ENCODE measurements around the gene TMEM154. TPM values are rescaled to one million over a fixed set of nuclear protein-coding genes. Genes with fewer than 3 reads are reported as not detected.

The TMEM154 gene
- total RNA-seq (10 to 100 TPM; 19.3 to 28.5 (median 24.6) TPM), total RNA-seq (7.8 to 101 (median 43.8) reads per million in 29 experiments)
- 25.9 TPM for total RNA-seq (2013)

- no peaks in the 10 kb centered on the region for H3K27me3 Mint-ChIP-seq
Measured at GRCh38 chr4:152679414-152680281, at the start of gene TMEM154. Gene TMEM154, minus strand, starts transcription at chr4:152679997. Its CDS starts 64 bp downstream, at chr4:152679933.

GRCh38 chr4:152729466-152729865 is 49.7 kb upstream of the TMEM154 start:
- Mint-ChIP-seq H3K27me3 (peaks cover 0 to 6% of the 10 kb centered on the region in 2 donors), H3K4me3 (no peak overlapping the region), H3K27ac (no peak overlapping the region), H3K36me3 (no peaks in the 10 kb centered on the region), H3K4me1 (no peaks in the 10 kb centered on the region), H3K9me3 (no peaks in the 10 kb centered on the region)
- H3K36me3 ChIP-seq (ENCODE audit: control insufficient read depth in 2 of 2, extremely low read depth in 1 of 2, insufficient read depth in 1 of 2, low read length in 1 of 2), result peaks cover 0 to 3% of the 10 kb centered on the region in 2 donors
- peaks cover 0 to 2% of the 10 kb centered on the region in 2 experiments for H3K27me3 ChIP-seq (replicated peaks in 1 of 2; ENCODE audit: control insufficient read depth in 2 of 2, extremely low read depth in 1 of 2, insufficient read depth in 2 of 2, low read length in 1 of 2)
- H3K9me3 ChIP-seq, result no peaks in the 10 kb centered on the region
- CTCF ChIA-PET, result no interaction called here
- 40% methylated on average over 2 of the region's 2 CpGs for WGBS (ENCODE audit: insufficient coverage)
- POLR2A ChIA-PET, result no interaction called here
- no peak for DNase-seq
- no peak overlapping the region for H3K27ac ChIP-seq (ENCODE audit: low read length)
- H3K4me3 ChIP-seq (ENCODE audit: control insufficient read depth in 1 of 2, extremely low read depth in 1 of 2, low read length in 1 of 2), result no peak overlapping the region
- ATAC-seq (replicated peaks in 1 of 4), result no peak
- no peaks in the 10 kb centered on the region for H3K4me1 ChIP-seq (ENCODE audit: control insufficient read depth in 1 of 2, extremely low read depth in 1 of 2, insufficient read depth in 2 of 2, low read length in 2 of 2)

More at GRCh38 chr4:152679414-152680281, at the start of gene TMEM154:
- peak within 1 kb of the TSS; percentile 93 to 97 for H3K27ac Mint-ChIP-seq
- Histone ChIP-seq H3K36me3 (ENCODE audit: control insufficient read depth in 2 of 2, extremely low read depth in 1 of 2, insufficient read depth in 1 of 2, low read length in 1 of 2) (no peaks in the 10 kb centered on the region), H3K27me3 (replicated peaks in 1 of 2; ENCODE audit: control insufficient read depth in 2 of 2, extremely low read depth in 1 of 2, insufficient read depth in 2 of 2, low read length in 1 of 2) (peaks cover 0 to 6% of the 10 kb centered on the region in 2 experiments), H3K4me3 (ENCODE audit: control insufficient read depth in 1 of 2, extremely low read depth in 1 of 2, low read length in 1 of 2) (peak within 1 kb of the TSS; percentile 77 to 85), H3K4me1 (ENCODE audit: control insufficient read depth in 1 of 2, extremely low read depth in 1 of 2, insufficient read depth in 2 of 2, low read length in 2 of 2) (peaks cover 19% of the 10 kb centered on the region in 2 experiments), H3K27ac (ENCODE audit: low read length) (peak within 1 kb of the TSS; percentile 77), H3K9me3 (no peaks in the 10 kb centered on the region)
- H3K4me3 Mint-ChIP-seq, result peak within 1 kb of the TSS; percentile 89 to 95 (median 92)
- POLR2A ChIA-PET, result interaction anchor here (0.6 to 0.7 kb wide), 8 partner anchors 11 to 512 kb away, joined by 3 to 6 read pairs (median 3); no protein-coding TSS in a partner anchor
- DNase-seq (peak; percentile 54 to 83 (median 67)), ATAC-seq (replicated peaks in 1 of 4) (peak; percentile 99 to 100 (median 100))
- peaks cover 44 to 52% (median 49%) of the 10 kb centered on the region in 3 donors for H3K4me1 Mint-ChIP-seq
- no peaks in the 10 kb centered on the region for H3K9me3 Mint-ChIP-seq
- CTCF ChIA-PET, result interaction anchor here (0.7 to 3.0 kb wide), 9 partner anchors 35 to 787 kb away, joined by 3 to 11 read pairs (median 4); partner anchors contain the start of gene TMEM131L (in 1 of the 2)
- peaks cover 13% of the 10 kb centered on the region for H3K36me3 Mint-ChIP-seq
- WGBS (ENCODE audit: insufficient coverage), result under 1% methylated on average over 27 of the region's 32 CpGs

GRCh38 chr4:152728343-152728742 is 48.5 kb upstream of the TMEM154 start:
- ChIA-PET CTCF (interaction anchor here in 1 of 2 donors (0.6 kb wide), 1 partner anchor 29 kb away, joined by 4 read pairs; no protein-coding TSS in a partner anchor), POLR2A (no interaction called here)
- Histone ChIP-seq H3K27ac (ENCODE audit: low read length) (no peak overlapping the region), H3K4me3 (ENCODE audit: control insufficient read depth in 1 of 2, extremely low read depth in 1 of 2, low read length in 1 of 2) (no peak overlapping the region), H3K4me1 (ENCODE audit: control insufficient read depth in 1 of 2, extremely low read depth in 1 of 2, insufficient read depth in 2 of 2, low read length in 2 of 2) (no peaks in the 10 kb centered on the region), H3K36me3 (ENCODE audit: control insufficient read depth in 2 of 2, extremely low read depth in 1 of 2, insufficient read depth in 1 of 2, low read length in 1 of 2) (peaks cover 0 to 3% of the 10 kb centered on the region in 2 donors), H3K27me3 (replicated peaks in 1 of 2; ENCODE audit: control insufficient read depth in 2 of 2, extremely low read depth in 1 of 2, insufficient read depth in 2 of 2, low read length in 1 of 2) (peaks cover 0 to 2% of the 10 kb centered on the region in 2 experiments), H3K9me3 (no peaks in the 10 kb centered on the region)
- Mint-ChIP-seq H3K27me3 (peaks cover under 1 to 6% of the 10 kb centered on the region in 2 donors), H3K9me3 (no peaks in the 10 kb centered on the region), H3K4me3 (no peak overlapping the region), H3K36me3 (no peaks in the 10 kb centered on the region), H3K4me1 (no peaks in the 10 kb centered on the region), H3K27ac (no peak overlapping the region)
- WGBS (ENCODE audit: insufficient coverage), result no CpG with 5 or more reads among the region's 1 CpG
- DNase-seq (no peak), ATAC-seq (replicated peaks in 1 of 4) (no peak)

- H3K27me3 ChIP-seq (replicated peaks in 1 of 2; ENCODE audit: control insufficient read depth in 2 of 2, extremely low read depth in 1 of 2, insufficient read depth in 2 of 2, low read length in 1 of 2), result peaks cover 0 to 2% of the 10 kb centered on the region in 2 experiments
- CTCF ChIA-PET, result interaction anchor here in 1 of 2 donors (0.6 to 0.7 kb wide), 2 partner anchors 30 to 317 kb away, joined by 3 to 4 read pairs; no protein-coding TSS in a partner anchor
- H3K4me1 ChIP-seq (ENCODE audit: control insufficient read depth in 1 of 2, extremely low read depth in 1 of 2, insufficient read depth in 2 of 2, low read length in 2 of 2), result no peaks in the 10 kb centered on the region
- H3K4me3 ChIP-seq (ENCODE audit: control insufficient read depth in 1 of 2, extremely low read depth in 1 of 2, low read length in 1 of 2), result no peak overlapping the region
- 20% methylated on average over 1 of the region's 1 CpG for WGBS (ENCODE audit: insufficient coverage)
- H3K9me3 ChIP-seq, result no peaks in the 10 kb centered on the region
- Mint-ChIP-seq H3K27me3 (peaks cover 4 to 6% of the 10 kb centered on the region in 2 donors), H3K4me3 (no peak overlapping the region), H3K36me3 (no peaks in the 10 kb centered on the region), H3K27ac (no peak overlapping the region), H3K4me1 (no peaks in the 10 kb centered on the region), H3K9me3 (no peaks in the 10 kb centered on the region)
- POLR2A ChIA-PET, result interaction anchor here in 1 of 2 donors (0.6 kb wide), 2 partner anchors 49 to 818 kb away, joined by 3 to 4 read pairs; no protein-coding TSS in a partner anchor
- H3K36me3 ChIP-seq (ENCODE audit: control insufficient read depth in 2 of 2, extremely low read depth in 1 of 2, insufficient read depth in 1 of 2, low read length in 1 of 2), result peaks cover 0 to 3% of the 10 kb centered on the region in 2 donors
- ATAC-seq (replicated peaks in 1 of 4) (no peak), DNase-seq (no peak)
- H3K27ac ChIP-seq (ENCODE audit: low read length), result no peak overlapping the region
Measured at GRCh38 chr4:152727784-152728183, 48.0 kb upstream of the TMEM154 start.

- ChIA-PET CTCF (interaction anchor here (0.6 to 1.2 kb wide), 2 partner anchors 11 to 44 kb away, joined by 3 to 7 read pairs; no protein-coding TSS in a partner anchor), POLR2A (interaction anchor here in 1 of 2 donors (0.6 kb wide), 1 partner anchor 49 kb away, joined by 9 read pairs; no protein-coding TSS in a partner anchor)
- H3K4me1 Mint-ChIP-seq, result no peaks in the 10 kb centered on the region
- no peaks in the 10 kb centered on the region for H3K36me3 Mint-ChIP-seq
- ATAC-seq (replicated peaks in 1 of 4) (no peak), DNase-seq (no peak)
- Histone ChIP-seq H3K27ac (ENCODE audit: low read length) (no peak overlapping the region), H3K9me3 (no peaks in the 10 kb centered on the region), H3K4me3 (ENCODE audit: control insufficient read depth in 1 of 2, extremely low read depth in 1 of 2, low read length in 1 of 2) (no peak overlapping the region), H3K36me3 (ENCODE audit: control insufficient read depth in 2 of 2, extremely low read depth in 1 of 2, insufficient read depth in 1 of 2, low read length in 1 of 2) (peaks cover 0 to 3% of the 10 kb centered on the region in 2 donors), H3K4me1 (ENCODE audit: control insufficient read depth in 1 of 2, extremely low read depth in 1 of 2, insufficient read depth in 2 of 2, low read length in 2 of 2) (no peaks in the 10 kb centered on the region), H3K27me3 (replicated peaks in 1 of 2; ENCODE audit: control insufficient read depth in 2 of 2, extremely low read depth in 1 of 2, insufficient read depth in 2 of 2, low read length in 1 of 2) (peaks cover 0 to 3% of the 10 kb centered on the region in 2 experiments)
- H3K27ac Mint-ChIP-seq, result no peak overlapping the region
- no CpG with 5 or more reads among the region's 5 CpGs for WGBS (ENCODE audit: insufficient coverage)
- H3K4me3 Mint-ChIP-seq, result no peak overlapping the region
- peaks cover 4 to 6% of the 10 kb centered on the region in 2 donors for H3K27me3 Mint-ChIP-seq
- H3K9me3 Mint-ChIP-seq, result no peaks in the 10 kb centered on the region
Measured at GRCh38 chr4:152724494-152724893, 44.7 kb upstream of the TMEM154 start.

GRCh38 chr4:152723236-152723635 is 43.4 kb upstream of the TMEM154 start:
- Histone ChIP-seq H3K27me3 (replicated peaks in 1 of 2; ENCODE audit: control insufficient read depth in 2 of 2, extremely low read depth in 1 of 2, insufficient read depth in 2 of 2, low read length in 1 of 2) (peaks cover 0 to 3% of the 10 kb centered on the region in 2 experiments), H3K36me3 (ENCODE audit: control insufficient read depth in 2 of 2, extremely low read depth in 1 of 2, insufficient read depth in 1 of 2, low read length in 1 of 2) (peaks cover 0 to 3% of the 10 kb centered on the region in 2 donors), H3K27ac (ENCODE audit: low read length) (no peak overlapping the region), H3K4me3 (ENCODE audit: control insufficient read depth in 1 of 2, extremely low read depth in 1 of 2, low read length in 1 of 2) (no peak overlapping the region), H3K9me3 (no peaks in the 10 kb centered on the region), H3K4me1 (ENCODE audit: control insufficient read depth in 1 of 2, extremely low read depth in 1 of 2, insufficient read depth in 2 of 2, low read length in 2 of 2) (no peaks in the 10 kb centered on the region)
- no peak for DNase-seq
- H3K4me3 Mint-ChIP-seq, result no peak overlapping the region
- ATAC-seq (replicated peaks in 1 of 4), result no peak
- WGBS (ENCODE audit: insufficient coverage), result 68% methylated on average over 3 of the region's 3 CpGs
- no peaks in the 10 kb centered on the region for H3K4me1 Mint-ChIP-seq
- no peak overlapping the region for H3K27ac Mint-ChIP-seq
- H3K36me3 Mint-ChIP-seq, result no peaks in the 10 kb centered on the region
- ChIA-PET CTCF (interaction anchor here (0.9 to 1.2 kb wide), 2 partner anchors 12 to 45 kb away, joined by 3 read pairs; no protein-coding TSS in a partner anchor), POLR2A (no interaction called here)
- H3K27me3 Mint-ChIP-seq, result peaks cover 4 to 6% of the 10 kb centered on the region in 2 donors
- no peaks in the 10 kb centered on the region for H3K9me3 Mint-ChIP-seq
